GM19452 (cell line): ENCODE data around the gene ACYP1.
A peak's percentile ranks its signal among the peaks of the same experiment; 100 is the strongest.

Experiments
- ATAC-seq: cut with Tn5 transposase; IDR thresholded peaks from one replicate; pipeline ENCODE4 v1.9.1; 2021; ENCODE audit not compliant: unreplicated experiment

ACYP1 gene

DNA sequence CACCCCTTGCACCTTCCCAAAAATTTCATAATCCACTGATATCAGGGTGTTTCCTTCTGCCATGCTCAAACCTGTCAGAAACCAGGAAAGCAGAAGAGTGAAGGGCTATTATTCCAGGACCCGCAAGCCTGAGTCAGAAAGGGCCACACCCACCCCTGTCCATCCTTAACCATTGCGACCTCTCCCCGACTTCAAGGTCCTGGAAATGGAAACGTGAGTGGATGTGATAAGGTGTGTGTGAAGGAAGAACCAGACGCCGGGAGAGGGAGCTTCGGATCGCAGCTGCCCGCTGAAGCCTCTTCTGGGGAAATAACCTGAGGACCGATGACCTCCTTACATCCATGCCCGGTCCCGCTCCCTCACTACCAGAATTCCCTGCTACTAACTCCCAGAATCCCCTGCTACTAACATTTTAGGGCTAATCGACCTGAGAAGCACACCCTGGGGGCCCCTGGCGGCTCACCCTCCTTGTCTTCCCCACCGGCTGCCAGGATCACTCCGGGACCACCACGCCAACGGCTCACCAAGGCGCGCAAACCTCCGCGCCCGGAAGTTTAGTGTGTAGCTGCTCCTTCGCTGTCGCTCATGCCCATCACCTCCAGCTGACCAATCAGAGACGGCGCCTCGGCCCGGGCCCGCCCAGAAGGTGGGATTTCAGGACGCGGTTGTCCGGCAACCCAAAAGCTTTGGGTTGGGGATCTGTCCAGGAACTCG is at the start of gene ACYP1:
Gene ACYP1 (minus strand): TSS at position 534 of the 714 bp plus-strand sequence. CDS start 471 bp downstream, at position 63.
- peak; percentile 97 for ATAC-seq

DNA sequence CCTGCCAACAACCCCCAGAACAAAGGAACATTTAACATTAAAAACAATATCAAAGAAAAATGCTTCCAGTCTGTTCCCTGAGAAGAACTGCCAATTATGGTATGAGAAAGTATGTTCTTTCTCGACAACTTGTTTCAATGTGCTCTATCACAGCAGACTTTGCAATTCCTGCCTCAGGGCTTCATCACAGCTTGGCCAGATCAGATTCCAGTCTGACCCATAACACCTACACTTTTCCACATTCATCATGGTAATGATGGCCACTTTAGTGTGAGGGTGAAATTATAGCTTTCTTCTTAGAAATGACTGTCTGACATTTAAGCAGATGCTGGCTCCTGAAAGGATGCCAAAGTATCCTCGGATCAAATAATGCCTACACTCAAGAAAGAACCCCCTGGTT is 46.1 kb upstream of the ACYP1 start:
- no peak for ATAC-seq

DNA sequence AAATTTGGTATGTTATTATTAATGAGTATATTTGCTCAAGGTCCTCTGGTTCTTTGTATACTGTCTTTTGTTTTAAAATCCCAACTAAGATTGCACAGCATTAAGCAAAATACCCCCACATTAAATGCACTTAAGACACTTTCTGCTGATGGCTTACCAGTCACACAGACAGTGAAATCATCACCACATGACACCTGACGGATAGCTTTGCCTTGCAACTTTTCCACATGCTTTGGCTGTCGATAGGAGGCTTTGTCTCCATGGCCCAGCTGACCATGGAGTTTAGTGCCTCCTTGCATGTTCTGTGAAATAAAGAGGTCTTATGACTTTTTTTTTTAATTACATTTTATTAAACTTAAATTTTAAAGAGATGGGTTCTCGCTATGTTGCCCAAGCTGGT is 43.4 kb upstream of the ACYP1 start:
- no peak for ATAC-seq

DNA sequence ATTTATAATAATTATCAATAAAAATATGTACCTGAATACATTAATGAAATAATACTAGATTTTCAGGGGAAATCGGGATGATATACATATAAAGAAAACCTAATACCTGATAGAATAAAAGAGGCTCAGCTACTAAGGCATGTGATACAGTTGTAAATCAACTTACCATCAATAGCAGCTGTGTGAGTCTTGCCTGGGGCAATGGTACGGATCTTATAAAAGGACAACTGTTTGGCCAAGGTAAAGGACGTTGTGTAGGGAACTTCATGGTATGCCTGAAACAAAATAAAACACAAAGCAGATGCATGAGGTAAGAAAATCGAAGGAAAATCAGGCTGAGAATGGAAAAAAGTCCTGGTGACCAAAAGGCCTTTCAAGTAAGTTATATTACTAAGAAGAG is 37.7 kb upstream of the ACYP1 start:
- no peak for ATAC-seq

DNA sequence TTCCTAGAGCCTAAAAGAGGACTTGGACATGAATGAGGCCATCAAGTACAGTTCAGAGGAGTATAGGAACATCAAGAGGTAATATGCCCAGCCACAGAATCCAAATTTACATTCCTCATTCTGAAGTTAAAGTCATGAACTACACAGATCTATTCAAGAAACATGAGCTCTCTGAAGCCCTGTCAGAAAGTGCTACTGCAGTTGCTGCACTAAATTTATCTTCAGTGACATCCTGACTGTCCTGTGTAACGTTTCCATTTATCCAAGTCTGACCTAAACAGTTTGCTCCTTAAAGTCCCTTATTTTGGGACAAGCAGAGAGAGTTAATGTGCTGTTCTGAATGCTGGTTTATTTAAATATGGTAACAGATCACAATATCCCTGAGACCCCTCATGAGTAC is 34.9 kb upstream of the ACYP1 start:
- ATAC-seq, result no peak

DNA sequence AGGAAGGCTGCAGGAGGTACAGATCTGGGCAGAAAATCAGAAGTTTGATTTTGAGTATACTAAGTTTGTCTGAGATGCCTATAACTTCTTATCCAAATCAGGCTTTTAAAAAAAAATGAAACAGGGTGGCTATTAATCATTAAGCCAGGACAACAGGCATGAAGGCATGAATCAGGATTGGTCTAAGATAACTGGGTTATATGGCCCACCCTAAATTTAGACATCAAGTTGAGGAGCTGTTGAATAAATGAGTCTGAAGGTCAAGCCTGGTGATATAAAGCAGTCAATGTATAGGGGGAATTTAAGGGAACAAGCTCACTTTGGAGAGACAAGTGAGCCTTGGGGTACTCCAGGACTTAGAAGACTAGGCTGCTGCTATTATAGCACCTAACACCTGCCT is 34.4 kb upstream of the ACYP1 start:
- ATAC-seq, result no peak

DNA sequence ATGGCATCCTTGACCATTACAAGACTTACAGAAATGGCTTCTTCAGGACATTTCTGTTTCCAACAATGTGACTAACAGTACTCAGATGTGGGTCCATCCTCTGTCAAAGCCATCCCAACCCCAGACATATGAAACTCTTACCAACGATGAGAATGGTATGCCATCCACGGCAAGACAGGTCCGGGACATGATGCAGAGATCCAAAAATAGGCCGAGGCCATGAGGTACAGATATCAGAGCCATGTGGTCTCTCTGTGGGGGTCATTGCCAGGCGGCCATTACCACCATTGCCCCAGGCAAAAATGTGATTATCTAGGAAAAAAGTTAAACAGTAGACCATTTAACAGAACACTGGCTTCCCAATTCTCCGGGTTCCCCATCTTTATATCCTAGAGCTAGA is 33.1 kb upstream of the ACYP1 start:
- ATAC-seq, result no peak

DNA sequence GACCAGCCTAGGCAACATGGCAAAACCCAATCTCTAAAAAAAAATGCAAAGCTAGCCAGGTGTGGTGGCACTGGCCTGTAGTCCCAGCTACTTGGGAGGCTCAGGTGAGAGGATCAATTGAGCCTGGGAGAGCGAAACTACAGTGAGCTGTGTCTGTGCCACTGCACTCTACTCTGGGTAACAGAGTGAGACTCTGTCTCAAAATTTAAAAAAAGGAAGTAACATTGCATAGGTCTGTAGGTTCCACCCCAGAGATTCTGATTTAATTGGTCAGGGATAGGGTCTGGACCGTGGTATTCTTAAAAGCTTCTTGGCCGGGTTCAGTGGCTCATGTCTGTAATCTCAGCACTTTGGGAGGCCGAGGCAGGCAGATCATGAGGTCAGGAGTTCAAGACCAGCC is 31.9 kb upstream of the ACYP1 start:
- ATAC-seq, result no peak

DNA sequence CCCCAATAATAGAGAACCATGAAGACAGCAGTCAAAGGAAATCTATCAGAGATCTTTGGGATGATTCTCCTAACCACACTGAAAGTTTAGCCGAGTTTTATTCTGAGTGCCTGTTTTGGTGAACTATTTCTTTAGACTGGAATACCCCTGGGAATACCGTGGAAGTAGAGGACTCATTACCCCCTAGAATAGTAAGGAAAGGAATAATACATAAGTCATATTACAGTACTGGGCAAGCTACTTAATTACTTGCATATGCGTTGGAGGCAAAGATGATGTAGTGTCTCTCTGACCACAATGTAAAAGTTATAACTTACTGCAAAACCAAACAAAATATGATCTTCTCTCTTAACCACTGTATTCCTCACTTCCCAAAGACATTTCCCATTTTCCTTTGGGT is 31.1 kb upstream of the ACYP1 start:
- no peak for ATAC-seq

DNA sequence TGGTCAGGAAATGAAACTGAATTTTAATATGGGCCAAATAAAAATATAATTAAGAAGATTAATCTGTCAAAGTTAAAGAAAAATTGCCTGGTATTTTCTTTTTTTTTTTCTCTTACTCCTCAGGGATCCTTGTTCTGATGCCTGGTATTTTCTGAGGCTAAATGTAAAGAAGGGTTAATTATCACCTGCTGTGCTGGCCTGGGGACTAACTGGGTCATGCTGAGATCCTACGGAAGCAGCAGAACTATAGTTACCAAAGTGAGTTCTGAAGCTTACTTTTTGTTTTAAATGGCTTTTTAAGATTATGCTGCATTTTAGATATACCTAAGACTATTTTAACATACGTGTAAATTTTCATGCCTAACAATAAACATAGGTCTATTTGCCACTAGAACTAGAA is 28.9 kb upstream of the ACYP1 start:
- ATAC-seq, result no peak

DNA sequence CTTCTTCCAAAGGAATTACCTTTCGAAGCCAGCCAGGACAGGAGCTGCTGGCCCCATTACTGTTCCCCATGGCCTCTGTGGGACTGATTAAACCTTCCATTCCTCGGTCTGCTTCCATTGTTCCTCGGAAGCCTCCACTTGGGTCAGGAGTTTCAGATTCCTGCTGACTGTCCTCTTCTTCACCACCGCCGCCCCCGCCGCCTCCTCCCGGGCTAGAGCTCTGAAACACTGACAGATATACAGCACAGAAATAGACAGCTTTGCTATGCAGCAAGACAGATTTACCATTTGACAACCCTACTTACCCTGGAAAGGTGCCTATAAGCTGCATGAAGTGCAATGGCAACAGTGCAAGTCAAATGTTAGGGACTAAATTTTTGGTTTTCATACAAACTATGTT is 27.4 kb upstream of the ACYP1 start:
- ATAC-seq, result no peak

DNA sequence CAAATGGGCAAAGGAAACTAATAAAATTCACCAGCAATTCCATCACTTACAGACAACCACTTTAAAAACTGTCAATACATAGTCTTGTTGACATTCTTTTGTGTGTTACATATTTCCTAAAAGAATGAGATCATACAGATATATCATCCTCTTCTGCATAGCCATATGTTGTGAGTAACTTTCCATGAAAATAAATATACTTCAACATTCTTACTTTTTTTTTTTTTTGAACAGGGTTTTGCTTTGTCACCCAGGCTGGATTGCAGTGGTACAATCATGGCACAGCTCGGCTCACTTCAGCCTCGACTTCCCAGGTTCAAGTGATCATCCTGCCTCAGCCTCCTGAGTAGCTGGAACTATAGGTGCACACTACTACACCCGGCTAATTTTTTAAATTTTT is 26.5 kb upstream of the ACYP1 start:
- no peak for ATAC-seq

DNA sequence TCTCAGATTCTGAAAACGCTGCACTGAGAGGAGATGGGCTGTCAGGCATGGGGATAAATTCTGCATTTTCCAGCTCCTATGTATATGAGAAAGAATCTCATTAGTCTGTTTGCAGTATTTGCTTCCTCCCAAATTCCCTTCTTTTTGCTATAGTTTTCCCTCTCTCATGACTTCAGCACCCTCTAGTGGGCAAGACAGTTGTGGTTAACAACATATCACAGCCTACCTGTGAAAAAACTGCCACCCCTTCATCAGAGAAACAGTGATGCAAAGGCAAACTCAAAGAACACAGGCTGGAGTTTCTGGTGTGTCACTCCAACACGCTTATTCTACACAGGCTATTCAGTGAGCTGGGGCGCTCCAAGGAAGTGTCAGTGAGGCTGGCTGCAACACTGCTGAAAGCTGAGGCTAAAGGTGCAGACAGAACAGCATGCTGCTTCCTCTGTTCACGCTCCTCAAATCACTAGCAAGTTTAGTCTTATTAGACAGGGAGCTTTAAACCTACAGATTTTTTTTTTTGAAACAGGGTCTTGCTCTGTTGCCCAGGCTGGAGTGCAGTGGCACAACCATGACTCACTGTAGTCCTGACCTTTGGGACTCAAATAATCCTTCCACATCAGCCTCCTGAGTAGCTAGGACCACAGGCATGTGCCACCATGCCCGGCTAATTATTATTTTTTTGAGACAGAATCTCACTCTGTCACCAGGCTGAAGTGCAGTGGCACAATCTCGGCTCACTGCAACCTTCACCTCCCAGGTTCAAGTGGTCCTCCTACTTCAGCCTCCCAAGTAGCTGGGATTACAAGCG is 24.9 kb upstream of the ACYP1 start:
- no peak for ATAC-seq

DNA sequence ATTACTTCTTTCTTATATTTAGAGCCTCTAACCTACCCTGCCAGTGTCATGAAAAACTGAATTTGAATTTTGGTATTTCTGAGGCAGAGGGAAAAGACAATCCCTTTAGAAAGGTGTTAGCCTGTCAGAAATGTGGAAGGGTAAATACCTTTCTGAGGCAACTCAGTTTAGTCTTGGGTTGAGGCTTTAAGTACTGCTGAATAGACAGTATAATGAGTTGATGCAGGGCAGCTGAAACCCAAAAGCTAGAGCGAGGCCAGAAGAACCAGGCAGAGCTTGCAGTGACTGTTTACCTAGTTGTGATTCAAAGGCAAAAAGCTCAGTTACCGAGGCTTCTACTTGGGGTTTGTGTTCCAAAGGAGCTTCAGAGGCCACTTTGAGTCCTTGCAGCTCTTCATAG is 24.3 kb upstream of the ACYP1 start:
- no peak for ATAC-seq

DNA sequence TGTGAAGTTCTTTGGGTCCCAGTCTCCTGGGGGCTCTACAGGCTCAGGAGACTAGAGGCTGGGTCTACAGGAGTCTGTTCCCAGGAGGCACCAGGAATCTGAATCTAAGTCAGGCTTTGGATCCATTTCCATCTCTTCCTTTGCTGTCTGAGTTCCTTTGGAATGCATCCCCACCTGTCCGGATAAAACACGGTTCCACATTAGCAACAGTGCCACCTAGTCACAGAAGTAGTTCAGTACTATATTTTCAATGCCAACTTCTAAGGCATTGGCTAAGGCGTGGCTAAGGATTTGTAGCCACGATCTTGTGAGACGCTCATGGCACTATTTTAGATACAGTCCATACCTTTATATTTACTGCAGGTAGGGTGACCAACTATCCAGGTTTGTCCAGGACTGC is 20.7 kb upstream of the ACYP1 start:
- no peak for ATAC-seq

DNA sequence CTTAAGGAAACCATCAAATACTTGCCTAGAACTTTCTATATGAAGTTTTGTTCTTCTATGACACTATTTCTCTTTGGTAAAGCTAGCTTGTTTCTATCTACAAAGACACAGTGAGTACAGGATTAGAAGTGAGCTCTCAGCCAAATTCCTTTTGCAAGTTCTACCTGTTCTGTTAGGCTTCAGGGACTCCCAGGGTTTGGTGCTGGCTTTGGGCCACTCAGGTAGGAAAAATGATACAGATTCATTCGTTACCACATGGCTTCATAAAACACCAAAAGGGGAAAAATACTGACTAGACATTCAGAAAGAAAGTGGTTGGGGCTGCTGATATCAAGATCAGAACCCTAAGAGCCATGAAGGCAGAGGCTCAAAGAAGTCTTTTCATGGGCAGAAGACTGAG is 19.4 kb upstream of the ACYP1 start:
- ATAC-seq, result no peak

DNA sequence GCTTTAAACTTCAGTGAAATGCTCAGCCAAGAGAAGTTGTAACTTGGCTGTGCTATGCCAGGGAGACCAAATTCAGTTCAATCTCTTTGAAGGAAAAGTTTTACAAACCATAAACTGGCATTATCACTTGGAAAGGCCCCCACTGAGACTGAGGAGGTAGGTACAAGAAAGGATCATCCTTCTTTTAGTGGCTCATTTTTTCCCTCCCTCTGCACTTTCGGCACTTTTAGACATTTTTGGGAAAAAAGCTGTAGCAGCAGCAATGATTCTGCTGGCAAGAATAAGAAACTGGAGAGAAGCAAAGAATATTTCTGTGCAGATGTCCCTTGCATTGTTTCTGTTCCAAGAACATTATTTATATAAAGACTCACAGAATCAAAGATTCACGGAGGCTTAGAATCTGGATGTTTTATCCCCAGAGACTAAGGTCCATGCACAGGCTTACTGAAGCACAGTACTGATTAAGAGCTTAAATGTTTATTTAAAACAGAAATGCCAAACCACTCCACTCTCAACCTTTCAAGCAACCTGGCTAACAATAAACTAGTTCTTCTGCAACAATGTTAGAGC is 17.9 kb upstream of the ACYP1 start:
- ATAC-seq, result no peak

DNA sequence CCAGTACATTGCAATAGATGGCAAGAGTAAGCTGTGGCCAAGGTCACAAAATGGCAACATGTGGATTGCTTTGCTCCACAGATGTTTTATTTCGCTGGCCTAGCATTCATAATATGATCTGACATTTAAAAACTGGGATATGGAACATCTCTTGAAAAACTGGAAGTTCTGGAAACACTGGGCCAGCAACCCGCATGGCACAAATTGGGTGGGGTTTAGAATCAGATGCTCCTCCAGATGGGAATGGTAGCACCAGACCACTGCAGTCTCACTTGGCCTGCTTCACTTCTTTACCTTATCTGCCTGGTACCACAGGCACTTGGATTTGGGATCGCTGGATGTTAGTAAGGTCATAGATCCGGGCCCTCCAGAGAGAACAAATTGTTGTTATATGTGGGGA is 15.7 kb upstream of the ACYP1 start:
- no peak for ATAC-seq

DNA sequence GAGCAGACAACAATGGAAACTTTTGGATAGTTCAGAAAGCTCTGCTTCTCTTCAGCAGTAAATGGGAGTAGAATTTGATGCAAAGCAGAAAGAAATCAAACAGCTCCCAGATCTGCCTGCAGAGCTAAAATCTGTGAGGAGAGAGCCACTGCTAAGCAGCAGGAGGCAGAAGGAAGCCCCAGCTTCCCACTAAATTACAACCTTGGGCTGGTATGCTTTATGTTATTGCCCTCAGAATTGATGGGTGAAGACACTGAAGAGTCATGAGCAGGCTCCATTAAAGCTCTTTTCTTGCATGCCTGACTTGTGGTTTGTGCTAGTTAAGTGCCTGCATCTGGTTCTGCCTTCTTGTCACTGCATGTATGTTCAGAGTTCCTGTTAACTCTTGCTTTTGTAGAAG is 14.0 kb upstream of the ACYP1 start:
- ATAC-seq, result no peak

DNA sequence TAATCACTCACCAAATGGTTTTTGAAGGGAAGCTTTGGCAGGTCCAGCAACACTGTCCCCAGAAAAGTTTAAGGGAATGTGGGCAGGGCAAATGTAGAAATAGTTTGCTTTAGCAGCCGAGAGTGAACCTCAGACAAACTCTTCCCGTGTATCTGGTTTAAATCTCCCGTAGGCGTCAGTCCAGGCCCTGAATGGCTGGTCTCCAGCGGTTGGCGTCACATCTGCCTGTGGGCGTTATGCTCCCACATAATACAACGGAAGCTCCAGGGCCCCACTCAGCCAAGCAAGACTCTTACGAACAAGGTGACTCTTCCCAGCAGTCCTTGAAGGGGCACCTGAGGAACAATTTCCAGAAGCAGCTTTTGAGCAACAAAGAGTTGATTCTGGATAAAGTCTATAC is 6.6 kb upstream of the ACYP1 start:
- no peak for ATAC-seq

DNA sequence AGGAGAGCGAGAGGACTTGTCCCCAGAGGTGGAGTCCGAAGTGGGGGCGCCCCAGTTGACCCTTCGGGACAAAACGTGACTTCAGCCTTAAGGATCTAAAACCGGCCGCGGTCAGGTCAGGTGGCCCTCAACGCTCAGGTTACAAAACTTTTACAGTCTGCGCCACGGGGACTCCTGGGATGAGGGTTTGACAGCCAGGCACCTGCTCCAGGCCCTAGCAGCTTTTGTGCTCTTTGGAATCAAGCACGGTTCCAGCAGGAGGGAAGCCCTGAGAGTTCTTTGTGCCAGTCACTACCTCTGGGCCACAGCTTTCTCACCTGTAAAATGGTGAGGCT is 6.0 kb upstream of the ACYP1 start:
- ATAC-seq, result no peak

DNA sequence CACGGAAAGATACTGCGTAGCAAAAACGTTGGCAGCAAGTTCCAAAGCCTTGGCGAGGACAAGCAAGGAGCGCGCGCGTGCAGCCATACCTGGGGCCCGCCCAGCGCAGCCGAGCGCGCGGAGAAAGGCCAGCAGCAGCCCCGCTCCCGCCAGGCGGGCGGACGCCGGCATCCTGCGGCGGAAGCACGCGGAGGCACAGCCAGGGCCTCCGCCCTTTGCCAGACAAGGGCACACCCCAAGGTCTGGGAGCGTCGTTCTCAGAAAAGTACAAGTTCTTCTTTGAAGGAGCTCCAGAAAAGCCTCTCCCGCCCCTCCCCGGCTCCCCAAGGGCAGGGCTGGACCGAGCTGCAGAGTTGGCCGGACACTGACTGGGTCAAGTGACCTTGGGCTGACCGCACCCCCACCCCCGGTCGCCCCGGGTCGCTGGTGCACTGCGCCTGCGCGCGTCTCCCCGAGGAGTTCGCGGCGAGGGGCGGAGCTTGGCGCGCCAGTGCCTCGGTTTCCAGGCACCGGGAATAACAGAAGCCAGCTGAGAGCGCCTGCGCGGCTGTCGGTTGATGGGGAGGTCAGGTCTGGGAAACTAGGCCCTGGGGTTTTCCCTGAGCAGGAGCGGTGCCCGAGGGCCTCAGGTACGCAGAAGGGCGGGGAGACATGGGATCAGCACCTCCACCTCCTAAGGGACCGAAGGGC is 5.4 kb upstream of the ACYP1 start, which contains the start of gene ZC2HC1C:
Gene ZC2HC1C (plus strand): TSS at position 521 of the 690 bp plus-strand sequence. CDS start 933 bp downstream, outside the sequence.
- ATAC-seq, result peak; percentile 75
